Dendritic cell treated with granulocyte-macrophage colony-stimulating factor and Interleukin-4, amounts not matched to agents 40 ng/mL and 50 ng/mL, for 4 days (primary cell): Measurements from ENCODE around the gene ENAH.
"Not testable (repeated sequence)": the region's sequence is repeated elsewhere in the genome, so short reads cannot be mapped to it uniquely, and the experiment has no call there.

Experiments used
- H3K27ac Mint-ChIP-seq: one replicate; pipeline ENCODE4 v1.8.0; 2022; ENCODE audit warnings: mild to moderate bottlenecking, mixed read lengths
- H3K27me3 Mint-ChIP-seq: one replicate; pipeline ENCODE4 v1.8.0; 2022; ENCODE audit warnings: mild to moderate bottlenecking, mixed read lengths
- H3K36me3 Mint-ChIP-seq: one replicate; pipeline ENCODE4 v1.8.0; 2022; ENCODE audit warnings: low read depth, mixed read lengths
- H3K4me1 Mint-ChIP-seq: one replicate; pipeline ENCODE4 v1.8.0; 2022; ENCODE audit warnings: low read depth, mixed read lengths
- H3K4me3 Mint-ChIP-seq: one replicate; pipeline ENCODE4 v1.8.0; 2022; ENCODE audit warnings: mild to moderate bottlenecking, moderate library complexity, mixed read lengths
- H3K9me3 Mint-ChIP-seq: one replicate; pipeline ENCODE4 v1.8.0; 2022; ENCODE audit warnings: mixed read lengths
- intact Hi-C: fragments of 100-400 bp; cut with micrococcal nuclease; formaldehyde crosslinking; loops from one replicate; pipeline ENCODE4 v1.15.0; 2022

Gene ENAH

DNA sequence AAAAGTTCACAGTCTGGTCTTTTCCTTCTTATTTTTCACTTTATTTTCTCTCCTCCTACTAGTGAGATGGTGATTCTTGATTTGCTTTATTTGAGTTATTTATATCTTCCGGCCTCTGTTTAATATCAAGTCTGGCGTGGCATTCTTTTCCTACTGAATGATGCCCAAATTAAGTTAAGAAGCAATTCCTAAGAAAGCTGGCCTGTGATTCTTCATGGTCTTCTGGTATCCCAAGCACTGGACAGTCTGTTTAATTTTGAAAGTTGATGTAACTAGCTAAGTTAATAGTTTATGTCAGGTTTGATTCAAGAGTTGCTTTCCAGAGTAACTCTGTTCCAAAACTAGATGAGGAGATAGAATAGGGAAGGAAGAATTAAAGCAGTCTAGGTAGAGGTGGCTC is 9.2 kb upstream of the ENAH start:
- H3K27me3 Mint-ChIP-seq, result peaks cover 6% of the 10 kb centered on the region
- H3K27ac Mint-ChIP-seq, result no peak overlapping the region
- peaks cover 5% of the 10 kb centered on the region for H3K4me1 Mint-ChIP-seq
- H3K36me3 Mint-ChIP-seq, result no peaks in the 10 kb centered on the region
- intact Hi-C loops, result no loop called here
- no peaks in the 10 kb centered on the region for H3K9me3 Mint-ChIP-seq
- no peak overlapping the region for H3K4me3 Mint-ChIP-seq

DNA sequence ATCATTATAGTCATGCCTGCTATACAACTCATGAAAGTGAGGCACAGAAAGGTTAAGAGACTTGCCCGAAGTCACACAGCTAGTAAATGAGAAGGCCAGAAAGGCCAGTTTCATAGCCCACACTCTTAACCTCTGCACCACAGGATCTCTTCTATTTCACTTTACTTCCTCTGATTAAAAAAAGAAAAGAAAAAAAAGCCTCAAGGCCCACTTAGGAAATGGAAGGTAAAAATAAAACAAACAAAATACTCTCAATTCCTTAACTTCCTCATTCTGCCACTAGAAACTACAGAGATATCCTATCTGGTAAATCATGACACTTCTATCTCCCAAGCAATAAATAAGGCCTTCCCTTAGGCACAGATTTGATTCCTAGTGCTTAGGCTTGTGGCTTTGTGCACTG is 7.6 kb upstream of the ENAH start:
- no peaks in the 10 kb centered on the region for H3K36me3 Mint-ChIP-seq
- H3K4me3 Mint-ChIP-seq, result no peak overlapping the region
- H3K27ac Mint-ChIP-seq, result no peak overlapping the region
- H3K9me3 Mint-ChIP-seq, result no peaks in the 10 kb centered on the region
- H3K27me3 Mint-ChIP-seq, result peaks cover 6% of the 10 kb centered on the region
- H3K4me1 Mint-ChIP-seq, result peaks cover 5% of the 10 kb centered on the region
- intact Hi-C loops, result no loop called here

DNA sequence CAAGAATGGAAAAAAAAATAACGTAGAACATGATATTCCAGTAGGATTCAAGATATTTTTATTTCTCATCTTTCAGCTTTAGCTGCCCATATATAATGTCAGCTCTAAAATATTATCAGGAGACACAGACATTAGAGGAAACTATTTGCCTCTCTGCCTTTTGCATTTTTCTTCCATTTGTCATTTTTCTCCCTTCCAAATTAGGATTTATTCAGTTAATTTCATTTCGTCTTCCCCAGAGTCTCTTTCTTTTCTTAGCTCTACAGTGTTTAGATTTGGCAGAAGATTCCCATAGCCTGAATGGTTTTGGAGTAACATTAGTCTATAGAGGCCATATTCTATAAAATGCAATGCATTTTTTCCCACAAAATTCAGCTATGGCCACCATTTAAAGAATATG is 5.1 kb upstream of the ENAH start:
- Mint-ChIP-seq H3K27me3 (peaks cover 18% of the 10 kb centered on the region), H3K36me3 (no peaks in the 10 kb centered on the region), H3K4me1 (peaks cover 11% of the 10 kb centered on the region), H3K9me3 (no peaks in the 10 kb centered on the region), H3K4me3 (no peak overlapping the region), H3K27ac (no peak overlapping the region)
- intact Hi-C loops, result no loop called here

DNA sequence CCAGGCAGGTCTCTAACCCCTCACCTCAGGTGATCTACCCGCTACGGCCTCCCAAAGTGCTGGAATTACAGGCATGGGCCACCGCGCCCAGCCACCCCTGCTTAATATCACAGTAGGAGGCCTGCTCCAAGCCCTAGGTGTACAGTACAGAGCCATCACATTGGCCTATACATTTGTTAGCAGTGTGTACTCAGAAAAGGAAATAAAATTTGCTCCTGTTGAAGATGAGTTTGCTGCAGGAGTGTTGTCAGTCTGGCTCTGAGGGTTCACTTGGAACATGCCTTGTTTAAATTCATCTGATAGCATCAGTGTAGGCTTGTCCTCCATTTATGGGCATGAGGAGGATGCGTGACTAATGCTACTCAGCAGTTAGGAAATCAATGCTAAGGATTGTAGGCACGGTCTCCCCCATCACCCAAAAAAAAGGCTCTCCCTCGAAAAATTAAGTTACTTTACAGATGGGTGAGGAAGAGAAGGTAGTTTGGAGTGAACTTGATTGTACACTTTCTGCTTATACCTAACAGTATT is 4.6 kb upstream of the ENAH start:
- Mint-ChIP-seq H3K27me3 (peaks cover 19% of the 10 kb centered on the region), H3K27ac (no peak overlapping the region), H3K4me1 (peaks cover 11% of the 10 kb centered on the region), H3K9me3 (no peaks in the 10 kb centered on the region), H3K4me3 (no peak overlapping the region), H3K36me3 (peaks cover under 1% of the 10 kb centered on the region)
- intact Hi-C loops, result no loop called here

DNA sequence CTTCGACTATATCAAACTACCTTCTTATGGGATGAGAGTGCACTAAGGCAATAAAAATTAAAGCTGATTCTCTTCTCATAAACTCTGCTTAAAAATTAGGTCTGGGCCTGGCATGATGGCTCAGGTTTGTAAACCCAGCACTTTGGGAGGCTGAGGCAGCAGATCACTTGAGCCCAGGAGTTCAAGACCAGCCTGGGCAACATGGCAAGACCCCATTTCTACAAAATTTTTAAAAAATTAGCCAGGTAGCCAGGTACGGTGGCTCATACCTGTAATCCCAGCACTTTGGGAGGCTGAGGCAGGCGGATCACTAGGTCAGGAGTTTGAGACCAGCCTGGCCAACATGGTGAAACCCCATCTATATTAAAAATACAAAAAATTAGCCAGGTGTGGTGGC is 3.3 kb upstream of the ENAH start:
- H3K4me3 Mint-ChIP-seq, intact Hi-C loops, H3K36me3 Mint-ChIP-seq, H3K9me3 Mint-ChIP-seq, H3K27ac Mint-ChIP-seq: not testable (repeated sequence)
- H3K27me3 Mint-ChIP-seq, result peaks cover 31% of the 10 kb centered on the region
- H3K4me1 Mint-ChIP-seq, result peaks cover 20% of the 10 kb centered on the region

DNA sequence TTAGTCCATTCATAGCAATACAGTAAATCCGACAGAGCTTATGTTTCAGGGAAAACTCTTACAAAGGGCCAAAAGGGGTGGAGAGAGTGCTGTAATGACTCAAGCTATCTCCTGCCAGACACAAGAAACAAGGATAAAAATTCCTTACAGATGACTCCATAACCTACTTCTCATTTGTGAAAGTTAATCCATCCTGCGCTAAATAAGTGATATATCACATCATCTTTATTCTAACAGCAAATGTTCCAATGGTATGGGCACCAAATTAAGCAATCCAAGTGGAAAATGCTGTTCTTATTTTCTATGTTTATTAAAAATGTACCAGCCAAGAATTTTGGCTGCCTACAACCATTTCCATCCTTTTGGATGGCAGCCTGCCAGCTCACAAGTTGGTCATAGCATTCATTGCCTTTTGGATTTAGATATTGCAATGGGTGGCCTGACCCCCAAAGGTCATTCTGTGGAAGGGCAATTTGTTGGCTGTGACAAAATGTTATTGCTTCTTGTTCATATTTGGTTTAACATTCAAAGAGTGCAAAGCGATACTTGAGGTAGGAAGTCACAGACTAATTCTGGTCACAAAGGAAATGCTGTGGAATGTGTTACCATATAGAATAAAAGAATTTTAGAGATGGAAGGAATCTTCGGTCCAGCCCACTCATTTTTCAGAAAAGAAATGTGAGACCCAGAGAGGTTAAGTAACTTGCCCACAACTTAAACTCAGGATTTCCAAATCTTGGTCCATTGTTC is 2.8 kb upstream of the ENAH start:
- intact Hi-C loops, result no loop called here
- peaks cover 17% of the 10 kb centered on the region for H3K4me1 Mint-ChIP-seq
- H3K27me3 Mint-ChIP-seq, result peaks cover 35% of the 10 kb centered on the region
- H3K4me3 Mint-ChIP-seq, result no peak overlapping the region
- H3K9me3 Mint-ChIP-seq, result no peaks in the 10 kb centered on the region
- H3K36me3 Mint-ChIP-seq, result peaks cover 6% of the 10 kb centered on the region
- H3K27ac Mint-ChIP-seq, result no peak overlapping the region

DNA sequence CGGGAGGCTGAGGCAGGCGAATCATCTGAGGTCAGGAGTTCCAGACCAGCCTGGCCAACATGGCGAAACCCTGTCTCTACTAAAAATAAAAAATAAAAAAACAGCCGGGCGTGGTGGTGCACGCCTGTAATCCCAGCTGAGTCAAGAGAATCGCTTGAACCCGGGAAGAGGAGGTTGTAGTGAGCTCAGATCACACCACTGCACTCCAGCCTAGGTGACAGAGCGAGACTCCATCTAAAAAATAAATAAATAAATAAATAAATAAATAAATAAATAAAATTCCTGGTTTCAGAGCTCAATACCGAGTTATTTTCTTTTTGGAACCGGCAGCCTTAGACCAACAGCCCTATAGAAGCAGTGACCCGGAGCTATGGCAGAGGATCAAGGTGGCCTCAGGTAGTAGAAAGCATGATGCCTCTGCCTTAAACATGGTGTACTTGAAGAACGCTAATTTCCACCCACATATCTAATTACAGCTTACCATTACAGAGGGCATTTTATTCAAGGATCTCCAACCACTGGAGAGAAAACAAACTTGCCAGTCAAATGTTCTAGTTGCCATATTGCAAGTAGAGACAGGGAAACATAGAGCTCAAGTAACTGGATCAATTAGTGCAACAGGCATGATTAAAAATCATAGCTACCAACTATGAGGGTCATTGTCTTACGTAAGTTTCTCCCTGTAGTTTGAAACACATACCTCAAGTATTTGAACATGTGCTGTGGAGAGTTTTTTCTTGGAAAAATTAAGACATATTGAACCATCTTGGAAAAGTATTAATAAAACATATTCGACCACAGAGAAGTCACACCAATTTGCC is 2.0 kb upstream of the ENAH start:
- Mint-ChIP-seq H3K9me3 (no peaks in the 10 kb centered on the region), H3K36me3 (peaks cover 6% of the 10 kb centered on the region), H3K27ac (no peak overlapping the region), H3K27me3 (peaks cover 42% of the 10 kb centered on the region), H3K4me1 (peaks cover 14% of the 10 kb centered on the region), H3K4me3 (no peak overlapping the region)
- intact Hi-C loops, result no loop called here

DNA sequence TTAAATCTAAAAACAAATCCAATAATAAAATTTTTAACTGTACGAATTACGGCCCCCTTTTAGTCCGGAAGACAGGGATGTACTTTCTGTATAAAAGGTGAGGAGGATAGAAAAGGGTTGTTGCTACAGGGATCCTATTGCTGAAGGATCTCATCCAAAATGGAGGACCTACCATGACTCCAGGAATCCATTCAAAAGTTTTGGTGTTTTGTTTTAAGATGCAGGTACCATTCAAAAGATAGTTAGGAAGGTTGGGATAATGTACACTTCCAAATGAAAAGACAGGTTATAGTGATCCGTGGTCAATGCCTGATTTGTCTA is 1.3 kb upstream of the ENAH start:
- intact Hi-C loops, result no loop called here
- no peak overlapping the region for H3K4me3 Mint-ChIP-seq
- H3K27ac Mint-ChIP-seq, result no peak overlapping the region
- peaks cover 14% of the 10 kb centered on the region for H3K4me1 Mint-ChIP-seq
- H3K27me3 Mint-ChIP-seq, result peaks cover 47% of the 10 kb centered on the region
- peaks cover 6% of the 10 kb centered on the region for H3K36me3 Mint-ChIP-seq
- H3K9me3 Mint-ChIP-seq, result no peaks in the 10 kb centered on the region

DNA sequence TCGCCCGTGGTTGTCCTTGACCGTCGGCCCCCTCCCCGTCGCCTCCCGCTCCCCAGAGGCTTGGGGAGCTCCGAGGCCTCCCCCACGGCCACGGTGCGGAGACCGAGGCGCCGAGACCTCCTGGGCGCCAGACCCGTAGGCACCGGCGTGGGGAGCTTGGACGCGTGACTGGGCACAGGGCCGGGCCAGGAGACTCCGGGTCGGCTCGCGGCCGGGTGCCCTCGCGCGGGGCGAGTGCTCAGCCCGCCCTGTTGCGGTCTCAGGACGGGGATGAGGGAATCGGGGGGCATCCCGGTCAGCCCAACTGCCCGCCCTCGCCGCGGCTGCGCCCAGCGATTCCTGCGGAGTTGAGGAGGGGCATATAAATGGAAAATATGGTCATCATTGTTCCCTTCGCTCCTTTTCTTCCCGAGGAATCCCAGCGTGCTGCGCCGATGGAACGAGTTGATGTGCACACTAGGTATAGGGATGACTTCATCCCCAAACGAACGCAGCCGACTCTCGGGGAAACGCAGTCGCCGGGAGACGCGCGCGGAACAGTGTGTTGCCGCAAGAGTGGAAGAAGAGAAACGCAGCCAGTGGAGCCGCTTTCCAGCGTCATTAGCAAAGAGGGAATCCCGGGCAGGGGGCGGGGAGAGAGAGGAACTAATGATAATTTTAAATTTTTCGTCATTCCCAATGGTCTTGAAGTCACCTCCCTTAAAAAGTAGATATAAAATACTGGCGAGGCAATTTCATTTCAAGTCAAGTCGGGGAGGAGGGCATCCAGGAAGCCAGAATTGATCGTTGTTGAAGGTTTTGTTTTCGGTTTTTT is 747 bp upstream of the ENAH start:
- Mint-ChIP-seq H3K4me1 (peaks cover 14% of the 10 kb centered on the region), H3K36me3 (peaks cover 6% of the 10 kb centered on the region), H3K4me3 (peak overlapping the region; percentile 93), H3K27me3 (peaks cover 47% of the 10 kb centered on the region), H3K27ac (no peak overlapping the region), H3K9me3 (no peaks in the 10 kb centered on the region)
- intact Hi-C loops, result no loop called here

DNA sequence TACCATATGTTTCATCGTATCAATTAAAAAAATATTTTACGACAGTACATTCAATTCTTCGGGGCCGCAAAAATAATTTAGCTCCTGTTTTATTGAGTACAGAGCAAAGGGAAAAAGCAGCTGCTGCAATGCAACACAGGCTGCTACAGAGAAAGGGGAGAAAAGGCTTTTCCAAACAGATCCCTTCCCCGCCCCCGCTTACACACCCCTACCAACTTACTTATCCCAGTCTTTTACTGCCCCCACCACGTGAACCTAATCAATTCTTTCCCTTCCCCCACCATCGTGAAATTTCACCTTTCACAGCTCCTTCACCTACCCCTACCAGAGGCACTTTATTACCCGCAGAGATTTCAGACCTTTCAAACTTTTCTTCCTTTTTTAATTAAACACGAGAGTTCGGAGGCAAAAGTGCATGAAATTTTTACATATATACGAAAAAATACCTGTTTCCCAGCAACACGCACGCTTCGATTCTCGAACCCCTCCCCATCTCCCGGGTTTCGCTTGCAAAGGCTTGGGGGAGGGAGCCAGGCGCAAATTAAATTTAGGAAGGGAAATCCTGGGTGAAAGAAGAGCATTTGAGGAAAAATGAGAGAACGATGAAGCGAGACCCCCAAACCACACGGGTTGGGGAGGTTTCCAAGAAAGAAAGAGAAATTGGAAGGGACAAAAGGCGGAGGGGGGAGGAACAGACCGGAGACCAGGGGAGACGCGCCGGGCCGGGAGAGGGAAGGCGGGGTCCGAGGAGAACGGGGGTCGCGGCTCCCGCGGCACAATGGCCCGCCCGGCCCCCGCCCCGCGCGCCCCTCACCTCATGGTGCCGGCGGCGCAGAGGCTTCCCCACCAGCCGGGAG is 823 bp downstream of the ENAH start:
- Mint-ChIP-seq H3K36me3 (peaks cover 6% of the 10 kb centered on the region), H3K27ac (peak overlapping the region; percentile 77), H3K4me1 (peaks cover 14% of the 10 kb centered on the region), H3K27me3 (peaks cover 54% of the 10 kb centered on the region), H3K9me3 (no peaks in the 10 kb centered on the region), H3K4me3 (peak overlapping the region; percentile 93)
- intact Hi-C loops, result no loop called here

DNA sequence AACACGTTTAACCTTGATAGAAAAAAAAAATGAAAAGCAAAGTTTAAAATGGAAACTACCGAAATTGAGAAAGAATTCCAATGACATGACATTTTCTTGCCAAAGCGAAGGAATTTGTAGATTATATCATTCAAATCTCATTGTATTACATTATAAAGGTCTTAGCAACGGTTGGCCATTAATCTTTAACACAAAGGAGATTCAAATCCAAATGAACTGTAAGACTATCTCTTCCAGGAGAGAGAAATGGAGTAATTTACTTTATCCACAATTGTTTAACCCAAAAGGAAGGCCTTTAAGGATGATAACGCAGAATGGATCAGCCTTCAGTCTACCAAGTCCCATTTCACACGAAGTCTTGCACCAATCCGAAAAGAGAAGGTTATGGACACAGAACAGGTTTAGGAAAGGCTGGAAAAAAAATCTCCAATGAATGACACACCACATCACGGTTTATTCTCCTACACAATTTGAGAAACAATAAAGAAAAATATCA is 1.5 kb downstream of the ENAH start:
- H3K36me3 Mint-ChIP-seq, result peaks cover 6% of the 10 kb centered on the region
- intact Hi-C loops, result no loop called here
- no peaks in the 10 kb centered on the region for H3K9me3 Mint-ChIP-seq
- H3K4me1 Mint-ChIP-seq, result peaks cover 14% of the 10 kb centered on the region
- H3K27ac Mint-ChIP-seq, result no peak overlapping the region
- no peak overlapping the region for H3K4me3 Mint-ChIP-seq
- peaks cover 54% of the 10 kb centered on the region for H3K27me3 Mint-ChIP-seq

DNA sequence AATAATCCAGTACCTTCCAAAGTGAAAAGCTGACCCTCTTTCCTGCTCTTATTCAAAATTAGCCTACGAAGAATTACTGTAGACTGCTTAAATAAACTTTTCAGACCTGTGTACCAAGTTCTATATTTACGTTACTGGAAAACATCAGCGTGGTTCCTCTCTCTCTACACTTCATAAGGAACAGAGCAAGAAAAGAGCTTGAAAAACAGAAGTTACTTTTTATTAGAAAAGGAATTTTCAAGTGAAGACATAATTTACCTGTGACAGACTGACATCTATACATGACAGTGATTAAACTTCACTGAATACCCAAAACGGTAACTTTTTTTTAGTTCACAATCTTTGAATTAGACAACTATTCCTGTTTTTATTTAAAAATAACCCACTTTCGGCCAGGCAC is 2.7 kb downstream of the ENAH start:
- Mint-ChIP-seq H3K27me3 (peaks cover 54% of the 10 kb centered on the region), H3K9me3 (no peaks in the 10 kb centered on the region), H3K4me3 (no peak overlapping the region), H3K36me3 (peaks cover 6% of the 10 kb centered on the region), H3K27ac (no peak overlapping the region), H3K4me1 (peaks cover 14% of the 10 kb centered on the region)
- intact Hi-C loops, result no loop called here

DNA sequence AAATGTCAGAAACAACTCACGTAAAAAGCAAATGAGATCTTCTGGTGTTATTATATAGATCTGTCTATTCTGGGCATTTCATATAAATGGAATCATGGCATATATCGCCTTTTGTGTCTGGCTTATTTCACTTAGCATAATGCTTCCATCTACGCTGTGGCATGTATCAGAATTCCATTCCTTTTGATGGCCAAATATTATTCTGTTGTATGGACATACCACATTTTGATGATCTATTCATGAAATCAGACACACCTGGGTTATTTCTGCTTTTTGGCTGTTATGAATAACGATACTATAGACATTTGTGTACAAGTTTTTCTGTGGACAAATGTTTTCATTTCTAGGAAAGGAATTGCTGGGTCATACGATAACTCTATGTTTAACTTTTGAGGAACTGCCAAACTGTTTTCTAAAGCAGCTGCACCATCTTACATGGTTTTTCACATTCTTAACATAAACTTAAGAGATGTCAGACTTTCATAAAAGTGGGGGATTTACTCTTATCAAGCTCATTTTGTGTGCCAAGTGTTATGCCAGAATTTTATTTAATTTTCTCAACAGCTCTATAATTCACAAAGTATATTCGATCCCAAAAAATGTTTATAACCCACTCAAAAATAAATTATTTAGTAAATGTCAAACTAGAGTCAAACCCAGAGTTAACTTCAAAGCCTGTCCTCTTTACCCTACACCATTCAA is 7.6 kb downstream of the ENAH start:
- Mint-ChIP-seq H3K27me3 (peaks cover 20% of the 10 kb centered on the region), H3K4me3 (no peak overlapping the region), H3K4me1 (no peaks in the 10 kb centered on the region), H3K9me3 (no peaks in the 10 kb centered on the region), H3K36me3 (no peaks in the 10 kb centered on the region), H3K27ac (no peak overlapping the region)
- intact Hi-C loops, result no loop called here
